GM12878 (cell line): ENCODE data around the gene TMEM14C. TPM values are rescaled to one million over a fixed set of nuclear protein-coding genes. Genes with fewer than 3 reads are reported as not detected.
A peak's percentile ranks its signal among the peaks of the same experiment; 100 is the strongest.

Experiments
- ATAC-seq: fragments of 200-7000 bp; cut with Tn5 transposase; 3 replicates; pipeline ENCODE4 v1.9.1; 2020; ENCODE audit warnings: mild to moderate bottlenecking, moderate library complexity
- BruUV-seq: library from RNA; stranded (reverse); fragments of 400-500 nt; replicated peaks from 2 replicates; lab custom pipeline; 2021; lab: Mats Ljungman, UMichigan
- CTCF ChIA-PET: fragments of 300-600 bp; sonication (Branson Sonifier 250); formaldehyde crosslinking; extraction: SDS; loops from one replicate; lab custom pipeline; 2021; ENCODE audit warnings: inconsistent platforms; lab: Yijun Ruan, JAX
- POLR2A ChIA-PET: fragments of 350-600 bp; formaldehyde crosslinking; extraction: SDS; loops from one replicate; lab custom pipeline; 2021; ENCODE audit warnings: inconsistent platforms; lab: Charles Lee
- RAD21 ChIA-PET: fragments of 300-600 bp; sonication (Branson Sonifier 250); formaldehyde crosslinking; loops from one replicate; lab custom pipeline; 2023; ENCODE audit warnings: antibody characterized with exemption; ENCODE audit not compliant: unreplicated experiment; lab: Charles Lee
- SMC1A ChIA-PET: fragments of 300-600 bp; sonication (Branson Sonifier 250); formaldehyde crosslinking; loops from one replicate; lab custom pipeline; 2023; ENCODE audit not compliant: unreplicated experiment, uncharacterized antibody; lab: Charles Lee
- DNase-seq: peaks from one replicate; pipeline ENCODE4 v3.0.0-alpha.2; 2011; ENCODE audit warnings: low read depth, low spot score
- FAIRE-seq: peaks from 3 replicates; lab custom pipeline; 2011; peaks lifted over from hg19 to GRCh38; lab: Jason Lieb, UNC
- H2AFZ ChIP-seq: 2 replicates; pipeline ENCODE4 v1.6.0; 2011; ENCODE audit warnings: low read depth, low read length, control low read depth; ENCODE audit not compliant: control insufficient read depth
- H3K27ac ChIP-seq: 2 replicates; pipeline ENCODE4 v1.5.1; 2011; ENCODE audit warnings: control low read depth; ENCODE audit not compliant: control insufficient read depth, insufficient read depth
- H3K27me3 ChIP-seq, 2 experiments: replicated peaks in 1 of 2; 2 replicates each; pipeline versions ENCODE4 v1.6.0 to v1.6.1; 2011; ENCODE audit warnings: low read length in 1 of 2; ENCODE audit not compliant: control insufficient read depth in 2 of 2, insufficient read depth in 2 of 2
- H3K36me3 ChIP-seq, 2 experiments: 2 replicates each; pipeline ENCODE4 v1.5.1; 2011; ENCODE audit warnings: low read length in 1 of 2; ENCODE audit not compliant: control insufficient read depth in 2 of 2, insufficient read depth in 2 of 2
- H3K4me1 ChIP-seq: 2 replicates; pipeline ENCODE4 v1.6.1; 2011; ENCODE audit warnings: mild to moderate bottlenecking, low read length, moderate library complexity, mixed read lengths; ENCODE audit not compliant: control insufficient read depth, insufficient read depth
- H3K4me2 ChIP-seq: 2 replicates; pipeline ENCODE4 v1.6.0; 2011; ENCODE audit warnings: control low read depth; ENCODE audit not compliant: control insufficient read depth, insufficient read depth
- H3K4me3 ChIP-seq: fragments of 200-600 bp; sonication (generic); 2 replicates; pipeline ENCODE4 v1.5.1; 2016
- H3K79me2 ChIP-seq: 2 replicates; pipeline ENCODE4 v1.6.0; 2011; ENCODE audit warnings: low read length; ENCODE audit not compliant: control insufficient read depth, insufficient read depth
- H3K9ac ChIP-seq: 2 replicates; pipeline ENCODE4 v1.8.0; 2011; ENCODE audit warnings: low read length, control low read depth, mixed read lengths; ENCODE audit not compliant: control insufficient read depth, insufficient read depth
- H3K9me3 ChIP-seq: replicated peaks from 3 replicates; pipeline ENCODE4 v1.5.1; 2011; ENCODE audit warnings: mild to moderate bottlenecking, low read length; ENCODE audit not compliant: control insufficient read depth, insufficient read depth
- H4K20me1 ChIP-seq: 2 replicates; pipeline ENCODE4 v1.6.0; 2011; ENCODE audit not compliant: control insufficient read depth, insufficient read depth
- ZBTB33 ChIP-seq: fragments of 450-650 bp; IDR thresholded peaks from 2 replicates; pipeline ENCODE4 v1.6.1; 2017; ENCODE audit warnings: mild to moderate bottlenecking
- WGBS: methylation state at CpG from one replicate; pipeline ENCODE4 v1.1.6; 2016; ENCODE audit warnings: low lambda C conversion rate; ENCODE audit not compliant: insufficient replicate concordance, insufficient coverage; ENCODE audit errors: missing lambda C conversion rate; 5-methylcytosine and 5-hydroxymethylcytosine counted together
- in situ Hi-C: fragments of 300-500 bp; cut with MboI; formaldehyde crosslinking; loops from 9 replicates; pipeline ENCODE4 v1.14.3; 2018; ENCODE audit warnings: mixed read lengths
- intact Hi-C: fragments of 100-400 bp; cut with micrococcal nuclease; formaldehyde crosslinking; loops from one replicate; pipeline ENCODE4 v1.14.2; 2022; ENCODE audit not compliant: unreplicated experiment
- polyA plus RNA-seq, 11 experiments: library from polyadenylated mRNA; depleted of rRNA in 4 of 11; unstranded in 6 of 11; stranded (reverse) in 5 of 11; fragments of >200 nt; fragmentation: Nextera tagmentation in 4 of 11; fragmentation: Illumina TruSeq in 1 of 11; extraction: Ambion mirVana in 4 of 11; extraction: Trizol in 1 of 11; gene quantifications; 1 replicate in 1 of 11; 2 replicates in 10 of 11; pipeline versions ENCODE4 v1.2.1 to v1.2.3, GENCODE V29; 2011 to 2016; ENCODE audit warnings: inconsistent platforms in 2 of 11, missing spikeins in 2 of 11, low read depth in 1 of 11
- total RNA-seq, 4 experiments: library from RNA; depleted of rRNA in 3 of 4; stranded (reverse); fragments of >200 nt in 3 of 4; fragmentation: Illumina TruSeq in 1 of 4; extraction: Trizol in 1 of 4; gene quantifications; 2 replicates each; pipeline versions ENCODE4 v1.2.1 to v1.2.3, GENCODE V29; 2013 to 2021
- TF ChIP-seq, protein P1 (sequence below): fragments of 450-650 bp; IDR thresholded peaks from 2 replicates; pipeline ENCODE4 v1.6.1; 2014; ENCODE audit warnings: mild to moderate bottlenecking

TMEM14C gene
- total and polyA plus RNA-seq, 10 of the 15 experiments (the other 5 are each of a cell fraction or from before 2014, with no cell fraction given), result 66.0 to 224 (median 134) TPM

- ATAC-seq, result no peak
- Histone ChIP-seq H3K4me1 (peaks cover 4% of the 10 kb centered on the region; the same call in 1 of the 2 replicates), H4K20me1 (no peaks in the 10 kb centered on the region), H3K79me2 (peaks cover 13% of the 10 kb centered on the region), H3K36me3 (no peaks in the 10 kb centered on the region), H3K4me2 (peak overlapping the region; percentile 75), H2AFZ (peak overlapping the region; percentile 80), H3K27me3 (no peaks in the 10 kb centered on the region), H3K9me3 (peaks cover 12% of the 10 kb centered on the region), H3K27ac (peak overlapping the region; percentile 78), H3K4me3 (peak overlapping the region; percentile 76), H3K9ac (peak overlapping the region; percentile 73)
- TF ChIP-seq ZBTB33, result 0 out of 2 replicates have a peak, but pooled peaks have one; percentile 10
- TF ChIP-seq, protein P1, sequence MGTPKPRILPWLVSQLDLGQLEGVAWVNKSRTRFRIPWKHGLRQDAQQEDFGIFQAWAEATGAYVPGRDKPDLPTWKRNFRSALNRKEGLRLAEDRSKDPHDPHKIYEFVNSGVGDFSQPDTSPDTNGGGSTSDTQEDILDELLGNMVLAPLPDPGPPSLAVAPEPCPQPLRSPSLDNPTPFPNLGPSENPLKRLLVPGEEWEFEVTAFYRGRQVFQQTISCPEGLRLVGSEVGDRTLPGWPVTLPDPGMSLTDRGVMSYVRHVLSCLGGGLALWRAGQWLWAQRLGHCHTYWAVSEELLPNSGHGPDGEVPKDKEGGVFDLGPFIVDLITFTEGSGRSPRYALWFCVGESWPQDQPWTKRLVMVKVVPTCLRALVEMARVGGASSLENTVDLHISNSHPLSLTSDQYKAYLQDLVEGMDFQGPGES, result no peak
- intact Hi-C loops (loop anchor here (10.0 kb wide), 1 partner anchor 185 kb away; no protein-coding TSS in a partner anchor), in situ Hi-C loops (no loop called here)
- POLR2A ChIA-PET, result interaction anchor here (0.8 to 6.0 kb wide), 2 partner anchors 17 to 25 kb away, joined by 3 to 40 read pairs; partner anchors contain the start of genes C6orf52 and PAK1IP1
- no peak for FAIRE-seq
- no peak for DNase-seq
- RAD21 ChIA-PET, result interaction anchor here (1.3 to 2.4 kb wide), 2 partner anchors 27 to 81 kb away, joined by 3 to 12 read pairs; partner anchors contain the start of gene TMEM14B
- BruUV-seq, result no TSS peak
- WGBS, result 62% methylated on average over 19 of the region's 21 CpGs
- CTCF ChIA-PET, result interaction anchor here (0.9 to 2.2 kb wide), 3 partner anchors 9 to 242 kb away, joined by 3 to 7 read pairs (median 5); no protein-coding TSS in a partner anchor
- SMC1A ChIA-PET, result interaction anchor here (0.6 to 3.1 kb wide), 5 partner anchors 9 to 242 kb away, joined by 3 to 8 read pairs (median 4); no protein-coding TSS in a partner anchor
These were observed 3.0 kb upstream of the TMEM14C start for GRCh38 chr6:10719964-10720264.
